ENCODE measurements around the gene SBF2.

- TF ChIP-seq CTCF (IDR thresholded peaks at IDR 0.05; ENCODE audit: poor library complexity, severe bottlenecking) (no peak), POLR2AphosphoS5 (IDR thresholded peaks at IDR 0.05) (no peak), EP300 (conservative IDR thresholded peaks at IDR 0.05; ENCODE audit: poor library complexity, severe bottlenecking) (no peak), EZH2 (IDR thresholded peaks at IDR 0.05; ENCODE audit: borderline replicate concordance, insufficient read depth, low read length, poor library complexity, severe bottlenecking) (no peak), TAF1 (IDR thresholded peaks at IDR 0.05; ENCODE audit: low read depth) (no peak)
Observed at GRCh38 chr11:9887472-9887871, 406.5 kb downstream of the SBF2 start.
